ENCODE measurements around the gene NCDN. TPM values are rescaled to one million over a fixed set of nuclear protein-coding genes. Genes with fewer than 3 reads are reported as not detected.

NCDN gene
- polyA plus RNA-seq, 1 donor (not counting 4 experiments of a cell fraction or from before 2014, with no cell fraction given), result 10.5 TPM

GRCh38 chr1:35571263-35571662 lies 13.7 kb downstream of the NCDN start:
- no peak overlapping the region for H3K4me2 ChIP-seq (ENCODE audit: control insufficient read depth, extremely low read depth, insufficient read depth, low read depth, low read length)
- no peak overlapping the region for H3K27ac ChIP-seq (ENCODE audit: control insufficient read depth, insufficient read depth, low read length)
- FAIRE-seq (no peak), DNase-seq (ENCODE audit: low read depth, low spot score) (no peak)
- H3K9me3 ChIP-seq (ENCODE audit: control insufficient read depth, low read depth, low read length), result no peaks in the 10 kb centered on the region
- no peak overlapping the region for H3K4me3 ChIP-seq (ENCODE audit: control insufficient read depth in 2 of 3, extremely low read depth in 1 of 3, insufficient read depth in 2 of 3, low read depth in 1 of 3, low read length in 3 of 3)
- H3K4me1 ChIP-seq (ENCODE audit: control insufficient read depth, extremely low read depth, insufficient read depth, low read length), result peaks cover 43% of the 10 kb centered on the region
- H2AFZ ChIP-seq (ENCODE audit: control insufficient read depth, low read length), result no peak overlapping the region
- H3K9ac ChIP-seq (ENCODE audit: control insufficient read depth, extremely low read depth, insufficient read depth, low read length), result no peak overlapping the region
- no peaks in the 10 kb centered on the region for H3K36me3 ChIP-seq (ENCODE audit: control insufficient read depth in 2 of 2, extremely low read depth in 1 of 2, insufficient read depth in 2 of 2, low read length in 2 of 2)
- no peaks in the 10 kb centered on the region for H3K79me2 ChIP-seq (ENCODE audit: control insufficient read depth, insufficient read depth, low read length)
- dilution Hi-C loops (cut with MboI; ENCODE audit: extremely low pct_ligation_motif_present, low sequenced_read_pairs), result no loop called here
- no peak for TF ChIP-seq EZH2 (IDR thresholded peaks at IDR 0.05; ENCODE audit: low read length)
- no peak for TF ChIP-seq CTCF (optimal IDR thresholded peaks at IDR 0.05 in 1 of 3, IDR thresholded peaks at IDR 0.05 in 1 of 3, conservative IDR thresholded peaks at IDR 0.05 in 1 of 3; ENCODE audit: extremely low read depth in 1 of 3, insufficient read depth in 2 of 3, low read length in 3 of 3)
- no peaks in the 10 kb centered on the region for H4K20me1 ChIP-seq (ENCODE audit: control insufficient read depth, extremely low read depth, insufficient read depth, low read length)
- H3K9me1 ChIP-seq (ENCODE audit: control insufficient read depth, extremely low read depth, insufficient read depth, low read length), result no peaks in the 10 kb centered on the region
- peaks cover 14% of the 10 kb centered on the region for H3K27me3 ChIP-seq (ENCODE audit: control insufficient read depth, extremely low read depth, insufficient read depth, low read length)

- TF ChIP-seq EZH2 (IDR thresholded peaks at IDR 0.05; ENCODE audit: low read length), result no peak
- no peak for TF ChIP-seq CTCF (optimal IDR thresholded peaks at IDR 0.05 in 1 of 3, IDR thresholded peaks at IDR 0.05 in 1 of 3, conservative IDR thresholded peaks at IDR 0.05 in 1 of 3; ENCODE audit: extremely low read depth in 1 of 3, insufficient read depth in 2 of 3, low read length in 3 of 3)
- Histone ChIP-seq H3K9ac (ENCODE audit: control insufficient read depth, extremely low read depth, insufficient read depth, low read length) (peak overlapping the region; percentile 19), H3K9me1 (ENCODE audit: control insufficient read depth, extremely low read depth, insufficient read depth, low read length) (no peaks in the 10 kb centered on the region), H3K79me2 (ENCODE audit: control insufficient read depth, insufficient read depth, low read length) (no peaks in the 10 kb centered on the region), H3K4me3 (ENCODE audit: control insufficient read depth in 2 of 3, extremely low read depth in 1 of 3, insufficient read depth in 2 of 3, low read depth in 1 of 3, low read length in 3 of 3) (peak overlapping the region in 2 of 3 experiments; percentile 2 to 61), H4K20me1 (ENCODE audit: control insufficient read depth, extremely low read depth, insufficient read depth, low read length) (no peaks in the 10 kb centered on the region), H3K27ac (ENCODE audit: control insufficient read depth, insufficient read depth, low read length) (no peak overlapping the region), H3K4me2 (ENCODE audit: control insufficient read depth, extremely low read depth, insufficient read depth, low read depth, low read length) (peak overlapping the region; percentile 78), H3K4me1 (ENCODE audit: control insufficient read depth, extremely low read depth, insufficient read depth, low read length) (peaks cover 43% of the 10 kb centered on the region), H2AFZ (ENCODE audit: control insufficient read depth, low read length) (no peak overlapping the region), H3K9me3 (ENCODE audit: control insufficient read depth, low read depth, low read length) (no peaks in the 10 kb centered on the region), H3K36me3 (ENCODE audit: control insufficient read depth in 2 of 2, extremely low read depth in 1 of 2, insufficient read depth in 2 of 2, low read length in 2 of 2) (no peaks in the 10 kb centered on the region), H3K27me3 (ENCODE audit: control insufficient read depth, extremely low read depth, insufficient read depth, low read length) (peaks cover 14% of the 10 kb centered on the region)
- DNase-seq (ENCODE audit: low read depth, low spot score), result no peak
- peak; percentile 93 for FAIRE-seq
- dilution Hi-C loops (cut with MboI; ENCODE audit: extremely low pct_ligation_motif_present, low sequenced_read_pairs), result no loop called here
These were observed 14.7 kb downstream of the NCDN start for GRCh38 chr1:35572296-35572695.

Data from keratinocyte (primary cell).